Suppressor macrophage treated with lipopolysaccharide for 4 hours (primary cell): ENCODE measurements around the gene ATP2B3.

ENCODE experiments used
- DNase-seq: peaks from one replicate; pipeline ENCODE4 v3.0.0-alpha.2; 2020

ATP2B3 gene

DNA sequence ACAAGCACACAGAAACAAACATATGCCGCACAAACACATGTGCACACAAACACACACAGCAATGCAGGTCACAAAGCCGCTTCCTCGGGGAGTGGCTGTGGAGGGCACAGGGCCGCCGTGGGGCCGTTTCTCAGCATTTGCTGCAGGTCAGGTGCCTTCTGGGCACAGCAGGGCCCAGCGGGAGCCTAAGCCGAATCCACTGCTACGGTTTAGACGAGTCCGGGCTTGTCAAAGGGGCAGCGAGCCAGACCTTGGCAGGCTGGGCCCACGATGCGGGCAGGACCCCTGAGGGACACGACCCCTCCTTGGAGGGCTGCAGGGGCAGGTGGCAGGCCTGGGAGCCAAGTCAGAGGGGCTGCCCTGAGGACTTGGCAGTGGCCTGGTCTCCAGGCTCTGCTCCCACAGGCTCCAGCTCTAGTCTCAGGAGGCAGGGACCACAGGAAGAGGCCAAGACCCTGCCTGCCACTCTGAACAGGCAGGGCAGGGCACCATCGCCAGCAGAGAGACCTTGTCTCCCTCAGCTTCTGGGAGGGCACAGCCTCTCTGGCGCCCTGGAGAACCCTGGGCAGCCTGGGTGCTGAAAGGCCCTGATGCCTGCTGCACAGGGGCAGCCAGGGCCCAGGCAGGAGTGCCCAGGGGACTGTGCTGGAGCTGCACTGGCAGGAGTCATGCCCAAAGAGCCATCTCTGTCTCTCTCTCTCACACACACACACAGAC lies 5.5 kb upstream of the ATP2B3 start:
- DNase-seq = no peak

DNA sequence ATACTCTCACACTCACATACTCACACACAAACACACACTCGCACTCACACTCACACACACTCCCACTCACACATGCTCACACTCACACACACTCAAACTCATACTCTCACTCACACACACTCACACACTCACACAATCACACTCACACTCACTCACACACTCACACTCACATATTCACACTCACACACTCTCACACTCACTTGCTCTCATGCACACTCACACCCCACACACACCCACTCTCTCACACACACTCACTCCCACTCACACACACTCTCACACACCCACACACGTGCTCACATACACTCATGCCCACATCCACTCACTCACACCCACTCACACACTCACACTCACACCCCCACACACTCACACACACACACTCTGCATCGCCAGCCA lies 4.9 kb upstream of the ATP2B3 start:
- DNase-seq = no peak

DNA sequence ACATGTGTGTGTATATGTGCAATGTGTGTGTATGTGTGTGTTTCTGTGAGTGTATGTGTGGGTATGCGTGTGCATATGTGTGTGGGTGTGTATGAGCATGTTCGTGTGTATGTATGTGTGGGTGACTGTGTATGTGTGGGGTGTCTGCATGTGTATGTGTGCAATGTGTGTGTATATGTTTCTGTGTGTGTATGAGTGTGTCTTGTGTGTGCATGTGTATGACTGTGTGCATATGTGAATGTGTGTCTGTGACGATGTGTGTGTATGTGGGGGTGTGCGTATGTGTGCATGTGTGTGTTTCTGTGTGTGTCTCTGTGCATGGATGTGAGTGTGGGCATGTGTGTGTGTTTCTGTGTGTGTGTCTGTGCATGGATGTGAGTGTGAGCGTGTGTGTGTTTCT lies 4.2 kb upstream of the ATP2B3 start:
- no peak for DNase-seq

DNA sequence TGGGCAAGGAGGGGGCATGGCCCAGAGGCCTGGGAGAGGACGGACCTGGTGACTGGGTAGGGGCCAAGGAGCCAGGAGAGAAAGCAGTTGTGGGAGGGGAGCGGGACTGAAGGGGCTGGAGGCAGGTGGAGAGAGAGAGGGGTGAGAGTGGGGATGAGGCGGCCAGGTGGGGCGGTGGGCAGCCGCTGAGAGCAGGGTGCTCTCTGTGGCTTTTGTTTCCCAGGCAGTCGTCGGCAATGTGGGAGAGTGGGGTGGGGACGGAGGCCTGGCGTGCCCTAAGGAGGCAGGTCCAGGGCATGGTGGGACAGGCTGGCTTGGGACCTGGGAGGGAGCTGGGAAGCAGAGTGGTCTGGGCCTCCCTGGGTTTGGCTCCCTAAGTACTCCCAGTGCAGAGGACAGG lies 3.2 kb upstream of the ATP2B3 start:
- no peak for DNase-seq

DNA sequence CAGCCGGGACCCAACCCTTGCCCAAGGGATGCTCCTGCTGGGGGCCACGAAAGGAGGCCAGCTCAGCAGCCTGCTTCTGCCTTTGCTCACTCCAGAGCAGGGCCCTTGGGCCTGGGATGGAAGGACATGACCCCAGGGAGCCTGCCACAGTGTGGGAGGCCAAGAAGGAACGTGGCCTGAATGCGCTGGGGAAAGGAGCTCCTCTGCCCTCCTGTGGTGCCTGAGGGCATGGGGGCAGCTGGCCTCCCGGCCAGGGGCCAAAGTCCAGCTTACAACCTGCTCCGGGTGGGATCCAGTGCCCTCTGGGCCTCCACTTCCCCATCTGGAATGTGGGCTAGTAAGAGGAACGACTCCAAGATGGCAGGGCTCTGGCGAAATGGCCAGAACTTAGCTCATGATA lies 2.0 kb upstream of the ATP2B3 start:
- DNase-seq = no peak

DNA sequence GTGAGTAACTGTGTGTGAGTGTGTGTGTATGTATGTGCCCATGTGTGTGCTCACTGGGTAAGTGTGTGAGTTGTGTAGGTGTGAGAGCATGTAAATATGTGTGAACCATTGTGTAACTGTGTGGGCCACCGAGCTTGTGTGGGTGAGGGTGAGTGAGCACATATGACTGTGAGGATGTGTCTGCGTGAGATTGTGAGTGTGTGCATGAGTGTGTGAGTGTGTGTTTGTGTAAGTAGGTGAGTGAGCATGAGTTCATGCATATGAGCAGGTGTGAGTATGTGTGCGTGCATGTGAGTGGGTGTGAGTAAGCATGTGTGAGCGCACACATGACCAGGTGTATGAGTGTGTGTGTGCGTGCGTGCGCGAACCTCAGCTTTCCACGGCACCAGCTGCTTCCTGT lies 1.4 kb upstream of the ATP2B3 start:
- no peak for DNase-seq

DNA sequence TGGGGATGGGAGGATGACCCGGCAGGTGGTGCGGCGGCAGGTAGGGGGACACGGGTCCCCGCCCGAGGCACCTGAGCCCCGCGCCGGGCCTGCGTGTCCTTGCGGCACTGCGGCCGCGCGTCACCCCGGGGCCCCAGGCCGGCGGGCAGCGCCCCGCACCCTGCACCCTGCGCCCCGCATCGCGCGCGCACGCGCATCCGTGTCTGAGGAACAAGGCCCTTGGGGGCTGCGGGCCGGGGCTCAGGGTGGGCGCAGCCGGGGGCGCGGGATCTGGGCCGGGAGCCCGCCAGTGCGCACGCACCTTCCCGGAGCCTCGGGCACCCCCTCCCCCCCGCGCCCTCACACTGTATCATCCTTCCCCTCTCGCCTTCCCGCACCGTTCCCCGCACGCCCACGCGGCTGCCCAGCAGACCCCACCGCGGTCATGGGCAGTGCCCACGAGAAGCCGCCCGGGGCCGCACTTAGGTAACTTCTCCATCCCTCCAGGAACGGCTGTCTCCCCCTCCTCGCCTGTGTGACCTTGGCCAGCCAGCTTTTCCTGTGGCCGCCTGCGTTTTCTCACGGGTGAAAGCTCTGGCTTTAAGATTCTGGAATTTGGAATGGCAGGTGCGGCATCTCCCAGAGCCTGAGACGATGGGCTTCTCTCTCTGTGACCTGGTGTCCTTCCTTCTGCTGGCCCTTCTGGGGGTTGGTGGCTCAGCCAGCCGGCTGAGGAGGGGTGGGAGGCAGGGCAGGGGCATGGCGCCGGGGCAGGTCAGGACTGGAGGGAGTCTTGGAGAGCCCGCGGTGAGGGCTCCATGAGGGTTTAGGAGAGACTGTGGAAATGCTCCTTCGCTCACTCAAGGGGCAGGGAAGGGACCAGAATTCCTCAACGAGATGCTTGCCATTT lies 748 bp downstream of the ATP2B3 start:
- DNase-seq = no peak

DNA sequence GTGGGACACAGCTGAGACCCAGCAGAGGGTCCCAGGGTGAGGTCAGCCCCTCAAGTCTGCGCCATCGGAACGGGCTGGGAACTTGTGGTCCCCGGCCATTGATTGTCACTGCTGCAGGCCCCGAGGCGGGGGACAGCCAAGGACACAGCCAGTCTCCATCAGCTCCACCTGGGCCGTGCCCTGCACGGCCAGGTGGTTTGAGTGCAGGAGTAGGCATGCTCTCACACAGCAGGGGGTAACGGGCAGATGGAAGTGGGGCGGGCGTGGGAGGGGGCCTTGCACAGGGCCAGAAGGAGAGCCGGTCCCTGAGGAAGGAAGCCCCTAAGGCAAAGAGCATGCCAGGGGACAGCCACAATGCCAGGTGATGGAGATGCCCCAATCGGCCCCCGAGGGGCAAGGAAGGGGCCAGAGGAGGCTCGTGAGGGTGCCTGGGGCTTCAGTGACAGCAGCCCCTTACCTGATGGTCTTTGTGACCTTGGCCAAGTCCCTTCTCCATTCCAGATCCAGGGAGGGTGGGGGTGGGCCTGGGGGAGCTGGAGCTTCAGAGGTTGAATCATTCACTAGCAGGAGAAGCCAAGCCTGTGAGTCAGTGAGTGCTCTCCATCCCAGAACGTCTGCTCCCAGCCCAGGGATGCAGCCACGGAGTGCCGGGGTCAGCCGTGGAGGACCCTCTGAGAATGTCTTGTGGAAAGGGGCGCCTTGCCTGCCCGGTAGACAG lies 2.3 kb downstream of the ATP2B3 start:
- DNase-seq = no peak

DNA sequence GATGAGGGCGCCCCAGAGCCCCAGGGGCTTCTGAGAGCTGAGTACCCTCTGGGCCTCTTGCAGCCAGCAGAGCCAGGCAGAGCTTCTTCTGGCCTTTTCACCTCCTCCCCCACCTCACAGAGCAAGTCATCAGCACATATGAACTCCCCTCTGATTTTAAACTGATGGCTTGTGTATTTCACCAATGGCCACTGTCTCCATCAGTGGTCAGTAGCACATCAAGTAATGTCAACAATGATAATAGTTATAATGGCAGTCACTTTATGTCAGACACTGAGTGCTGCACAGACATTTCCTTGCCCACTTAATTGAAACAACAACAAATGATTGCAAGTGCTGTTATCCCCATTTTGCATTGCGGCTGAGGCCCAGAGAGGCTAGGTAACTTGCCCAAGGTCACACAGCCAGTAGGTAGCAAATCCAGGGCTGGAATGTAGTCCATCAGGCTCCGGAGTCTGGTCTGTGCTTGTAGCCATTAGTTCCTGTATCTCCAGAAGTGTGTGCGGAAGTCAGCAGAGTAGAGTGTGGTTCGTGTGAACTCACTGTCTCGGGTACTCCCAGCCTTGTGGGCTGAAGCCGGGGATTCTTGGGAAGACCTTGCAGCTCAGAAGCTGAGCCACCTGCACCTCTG lies 3.0 kb downstream of the ATP2B3 start:
- DNase-seq = no peak

DNA sequence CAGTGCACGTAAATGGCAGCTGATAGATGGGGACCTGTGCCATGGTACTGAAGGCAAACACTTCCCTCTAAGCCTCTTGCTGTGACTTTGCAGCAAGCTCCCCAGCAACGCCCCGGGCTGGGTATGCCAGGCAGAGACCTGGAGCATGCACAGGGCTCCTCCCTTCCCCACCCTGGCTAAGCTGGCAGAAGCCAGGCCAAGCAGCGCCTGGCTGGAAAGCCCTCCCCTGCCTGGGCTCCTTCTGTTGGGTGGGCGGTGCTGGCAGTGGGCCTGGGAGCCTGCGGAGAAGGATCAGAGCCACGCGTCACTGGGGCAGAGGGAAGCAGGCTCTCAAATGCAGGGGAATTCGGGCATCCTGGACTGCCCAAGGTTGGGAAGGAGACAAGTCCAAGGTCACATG lies 3.6 kb downstream of the ATP2B3 start:
- DNase-seq = no peak

DNA sequence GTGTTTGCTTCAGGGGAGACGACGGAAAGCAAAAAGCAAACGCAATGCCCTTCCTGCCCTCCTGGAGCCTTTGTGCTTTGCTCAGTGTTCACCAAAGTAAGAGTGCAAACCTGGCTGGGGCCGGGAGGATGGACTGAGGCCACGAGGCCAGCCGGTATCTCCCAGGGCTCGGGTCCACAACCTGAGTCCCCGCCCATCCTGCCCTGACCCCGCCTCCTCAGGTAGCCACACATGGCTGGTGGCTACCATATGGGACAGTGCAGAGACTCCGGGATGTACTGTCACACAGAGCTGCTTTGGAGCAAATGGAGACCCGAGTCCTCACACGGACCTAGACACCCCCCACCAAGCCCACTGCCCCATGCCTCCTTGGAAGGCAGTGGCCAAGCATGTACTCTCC lies 4.8 kb downstream of the ATP2B3 start:
- no peak for DNase-seq

DNA sequence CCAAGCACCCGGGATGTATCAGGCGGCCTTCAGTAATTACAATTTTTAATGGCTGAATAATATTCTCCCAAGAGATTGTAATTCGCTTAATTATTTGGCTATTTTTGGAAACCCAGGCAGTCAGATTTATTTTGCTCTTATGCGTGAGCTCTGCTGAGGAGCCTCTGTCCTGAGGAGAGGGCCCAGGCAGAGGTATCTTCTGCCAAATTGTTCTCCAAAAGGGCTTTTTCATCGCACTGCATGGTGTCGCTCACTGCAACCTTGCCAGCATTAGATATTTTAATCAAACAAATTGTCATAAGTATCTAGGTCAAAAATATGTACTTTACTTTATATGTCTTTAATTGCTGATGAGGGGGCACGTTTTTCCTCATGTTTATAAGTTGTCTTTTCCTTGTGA lies 5.8 kb downstream of the ATP2B3 start:
- DNase-seq = no peak

DNA sequence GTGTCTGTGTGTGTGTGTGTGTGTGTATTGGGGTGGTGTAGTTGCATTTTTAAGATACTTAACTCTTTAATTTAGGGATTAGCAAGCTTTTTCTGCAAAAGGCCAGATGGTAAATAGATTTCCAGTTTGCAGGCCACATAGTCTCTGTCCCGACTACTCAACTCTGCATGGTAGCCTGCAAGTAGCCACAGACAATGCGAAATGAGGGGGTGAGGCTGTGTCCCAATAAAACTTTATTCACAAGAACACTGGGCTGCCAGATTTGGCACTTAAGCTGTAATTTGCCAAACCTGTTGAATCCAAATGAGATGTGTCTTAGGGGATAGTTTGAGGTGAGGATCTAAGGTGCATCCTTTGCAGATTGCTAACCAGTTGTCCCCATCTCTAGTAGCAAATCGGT lies 6.8 kb downstream of the ATP2B3 start:
- DNase-seq = no peak

DNA sequence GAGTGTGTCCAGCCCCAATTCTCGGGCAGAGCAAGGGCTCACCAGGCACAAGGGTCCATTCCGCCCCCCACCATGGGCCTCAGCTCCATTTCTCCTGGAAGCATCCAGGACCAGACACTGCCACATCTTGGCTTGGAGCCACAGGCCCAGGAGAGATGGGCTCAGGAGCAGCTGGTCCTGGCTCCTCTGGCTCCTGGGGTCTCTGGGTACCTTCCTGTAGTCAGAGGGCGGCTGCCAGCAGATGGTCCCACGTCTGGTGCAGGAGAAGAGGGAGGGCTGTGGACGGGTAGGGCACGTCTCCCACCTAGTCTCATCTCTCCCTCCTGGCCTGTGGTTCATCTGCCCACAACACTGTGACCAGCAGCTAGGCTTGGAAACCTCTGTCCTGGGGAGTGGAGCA lies 8.0 kb downstream of the ATP2B3 start:
- DNase-seq = no peak

DNA sequence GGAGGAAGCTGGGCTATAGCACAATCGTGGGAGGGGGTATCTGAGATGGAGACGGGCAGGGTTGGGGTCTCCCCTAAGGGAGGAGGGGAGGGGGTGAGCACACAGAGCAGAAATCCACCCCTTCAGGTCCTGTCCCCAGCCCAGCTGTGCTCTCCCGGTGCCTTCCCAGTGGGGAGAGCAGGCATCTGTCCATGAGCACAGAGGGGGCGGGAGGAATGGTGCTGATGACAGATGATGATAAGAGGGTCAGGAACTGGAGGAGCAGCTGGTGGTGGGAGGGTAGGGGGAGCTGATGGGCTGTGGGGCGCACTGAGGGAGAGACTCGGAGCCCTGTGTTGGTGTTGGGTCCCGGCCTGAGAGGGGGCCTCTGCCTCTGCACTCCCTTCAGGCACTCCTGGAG lies 8.6 kb downstream of the ATP2B3 start:
- DNase-seq = no peak

DNA sequence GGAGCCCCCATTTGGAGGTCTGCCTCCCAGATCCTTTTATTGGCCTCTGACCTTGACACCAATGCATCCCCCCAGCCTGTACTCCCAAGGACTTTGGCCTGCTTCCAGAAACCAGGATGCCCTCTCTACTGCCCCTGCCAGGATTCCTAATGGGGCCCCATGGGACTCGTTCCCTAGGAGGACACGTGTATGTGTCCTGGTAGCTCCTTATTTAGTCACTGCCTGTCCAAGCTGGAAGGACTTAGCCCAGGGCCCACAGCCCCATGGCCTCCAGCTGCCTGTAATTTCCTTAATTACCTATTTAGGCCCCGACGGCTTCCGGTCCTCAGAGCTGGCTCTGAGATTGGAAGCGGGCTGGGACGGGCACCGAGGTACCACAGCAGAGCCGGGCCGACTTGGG lies 9.4 kb downstream of the ATP2B3 start:
- no peak for DNase-seq

DNA sequence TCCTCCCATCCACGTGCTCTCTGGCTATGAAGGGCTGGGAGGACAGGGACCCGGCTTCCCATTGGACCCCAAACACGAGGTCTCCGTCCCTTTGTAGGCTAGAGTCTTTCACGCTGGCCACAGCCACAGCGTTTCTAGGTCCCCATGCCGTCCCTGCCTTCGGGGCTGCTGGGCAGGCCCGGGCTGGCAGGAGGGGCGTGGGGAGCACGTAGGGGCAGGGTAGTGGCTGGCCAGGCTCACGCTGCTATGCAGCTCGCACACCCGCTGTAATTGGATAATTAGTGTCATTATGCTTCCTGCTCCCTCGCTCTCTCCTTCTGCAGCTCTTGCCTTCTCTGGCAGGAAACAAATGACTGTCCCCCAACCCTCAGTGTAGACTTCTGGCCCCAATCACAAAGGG lies 9.8 kb downstream of the ATP2B3 start:
- DNase-seq = no peak

DNA sequence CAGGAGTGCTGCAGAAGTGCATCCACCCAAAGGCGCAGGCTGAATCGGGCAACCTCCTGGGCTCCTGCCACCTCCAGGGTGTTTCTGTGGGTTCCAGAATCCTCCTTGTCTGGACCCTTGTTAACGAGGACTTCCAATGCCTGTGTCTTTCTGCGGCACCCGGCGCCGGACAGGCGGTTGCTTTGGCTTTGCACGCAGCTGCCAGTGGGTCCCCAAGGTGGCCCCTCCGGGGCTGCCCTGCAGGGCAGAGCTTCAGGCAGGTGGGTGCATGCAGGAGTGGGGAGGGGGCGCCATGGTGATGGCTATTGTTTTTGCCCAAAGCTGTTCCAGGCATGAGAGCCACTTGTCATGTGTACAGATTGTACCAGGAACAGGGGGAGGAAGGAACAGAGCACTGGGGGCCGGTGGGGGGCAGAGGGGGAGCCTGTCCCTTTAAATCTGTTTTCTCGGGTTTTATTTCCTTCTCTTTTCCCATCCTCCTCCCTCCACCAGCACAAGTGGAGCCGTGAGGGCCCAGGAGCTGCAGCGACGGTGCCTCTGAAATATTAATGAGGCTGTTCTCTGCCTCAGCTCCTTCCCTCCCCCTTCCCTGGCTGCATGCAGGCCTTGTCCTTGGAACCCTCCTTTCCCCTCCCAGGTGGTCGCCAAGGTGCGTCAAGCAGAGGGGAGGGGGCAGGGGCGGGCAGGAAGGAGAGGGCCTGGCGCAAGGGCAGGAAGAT lies 13.1 kb downstream of the ATP2B3 start:
- DNase-seq = no peak

DNA sequence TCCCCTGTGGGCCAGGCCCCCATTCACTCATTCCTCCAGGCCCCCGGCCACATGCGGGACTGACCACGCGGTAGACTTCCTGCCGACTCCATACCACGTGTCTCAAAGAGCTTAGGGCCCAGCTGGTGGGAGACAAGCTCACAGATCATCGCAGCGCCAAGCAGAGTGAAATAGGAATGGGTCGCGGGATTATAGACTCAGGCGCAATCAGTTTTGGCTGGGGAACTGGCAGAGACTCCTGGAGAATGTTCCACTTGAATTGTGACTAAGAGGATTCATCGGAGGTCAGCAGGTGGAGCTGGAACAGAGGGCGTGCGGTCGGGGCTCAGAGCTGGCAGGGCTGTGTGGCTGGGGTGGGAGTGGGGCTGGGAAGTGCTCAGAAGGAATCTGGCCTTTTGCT lies 15.6 kb downstream of the ATP2B3 start:
- no peak for DNase-seq

DNA sequence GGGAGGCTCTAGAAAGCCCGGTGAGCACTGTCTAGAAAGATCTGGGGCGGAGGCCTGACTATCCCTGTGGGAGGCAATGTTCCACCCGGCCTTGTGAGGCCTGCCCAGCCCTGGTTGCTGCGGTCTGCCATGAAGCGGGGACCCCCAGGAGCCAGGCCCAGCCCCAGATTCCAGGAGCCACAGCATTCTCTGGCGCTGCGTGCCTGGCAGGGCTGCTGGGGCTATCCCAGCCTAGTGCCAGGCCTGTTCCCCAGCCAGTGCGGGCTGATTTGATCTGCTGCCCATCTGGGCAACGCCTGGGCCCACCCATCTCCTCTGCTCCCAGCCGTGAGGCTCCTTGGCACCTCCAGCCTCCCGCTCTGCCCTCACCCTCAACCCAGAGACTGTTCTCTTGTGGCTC lies 19.6 kb downstream of the ATP2B3 start:
- no peak for DNase-seq

DNA sequence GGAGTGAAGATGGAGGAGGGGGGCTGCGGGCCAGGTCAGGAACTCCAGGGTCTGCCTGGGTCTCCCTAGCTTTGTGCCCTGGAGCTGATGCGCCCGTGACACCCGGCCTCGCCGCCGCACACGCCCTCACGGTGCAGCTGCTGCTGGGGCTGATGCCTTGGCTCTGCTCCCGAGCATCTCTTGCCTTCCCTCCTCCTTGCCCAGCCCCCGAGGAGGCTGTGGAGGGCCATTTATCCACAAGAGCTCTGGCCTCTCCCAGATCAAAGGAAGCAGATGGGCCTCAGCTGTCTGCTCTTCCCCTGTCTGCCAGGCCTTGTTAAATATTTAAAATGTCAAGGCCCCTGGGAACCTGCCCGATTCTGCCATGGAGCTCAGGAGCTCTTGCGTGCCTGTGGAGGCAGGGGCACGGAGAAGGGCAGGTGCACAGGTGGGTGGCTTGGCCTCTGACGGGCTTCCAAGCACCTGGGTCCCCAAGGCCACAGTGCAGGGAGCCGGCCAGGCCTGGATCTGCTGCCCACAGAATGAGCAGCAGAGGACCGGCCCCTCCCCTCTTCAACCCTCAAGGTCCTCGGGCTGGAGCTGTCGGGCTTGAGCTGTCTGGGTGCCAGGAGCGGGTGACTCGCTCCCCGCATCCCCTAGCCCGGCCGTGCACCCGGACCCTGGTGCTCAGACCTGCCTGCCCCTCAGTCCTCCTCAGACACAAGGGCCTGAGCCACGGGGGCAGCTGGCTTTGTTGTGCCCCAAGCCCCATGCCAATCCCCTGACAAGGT lies 20.3 kb downstream of the ATP2B3 start:
- DNase-seq = no peak

DNA sequence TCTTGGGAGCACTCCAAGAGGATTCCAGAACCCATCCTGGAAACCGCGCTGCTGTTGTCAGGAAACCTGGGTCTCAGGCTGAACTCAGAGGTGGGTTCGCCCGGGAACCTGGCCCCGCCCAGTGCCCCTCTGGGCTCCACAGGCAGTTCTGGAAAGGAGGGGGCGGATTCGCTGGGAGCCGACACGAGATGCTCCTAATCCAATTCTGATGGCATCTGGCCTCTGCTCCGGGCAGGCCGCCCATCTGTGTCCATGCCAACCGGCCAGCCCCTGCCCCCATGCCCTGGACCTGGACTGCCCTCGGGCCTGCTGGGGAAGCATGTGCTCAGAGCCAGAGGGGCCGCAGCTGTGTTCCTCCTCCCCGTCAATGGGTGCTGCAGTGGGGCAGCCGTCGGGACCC lies 21.0 kb downstream of the ATP2B3 start:
- DNase-seq = no peak
